BLaER1 treated with 17β-estradiol and CSF1 and Interleukin-3, amounts not matched to agents 10 nM and 100 nM (cell line): ENCODE results near the gene ZSCAN31.
"Not testable (repeated sequence)": the region's sequence is repeated elsewhere in the genome, so short reads cannot be mapped to it uniquely, and the experiment has no call there.

Experiments
- H3K27ac ChIP-seq, 11 experiments: shearing (Covaris generic); formaldehyde crosslinking; 2 replicates each; pipeline ENCODE4 v1.8.1; 2022
- H3K27me3 ChIP-seq, 11 experiments: shearing (Covaris generic); formaldehyde crosslinking; 2 replicates each; pipeline ENCODE4 v1.8.1; 2022
- H3K36me3 ChIP-seq, 11 experiments: shearing (Covaris generic); formaldehyde crosslinking; 2 replicates each; pipeline ENCODE4 v1.8.1; 2022
- H3K4me1 ChIP-seq, 10 experiments: shearing (Covaris generic); formaldehyde crosslinking; 2 replicates each; pipeline ENCODE4 v1.8.1; 2022
- H3K4me2 ChIP-seq, 11 experiments: shearing (Covaris generic); formaldehyde crosslinking; 2 replicates each; pipeline ENCODE4 v1.8.1; 2022
- H3K4me3 ChIP-seq, 10 experiments: shearing (Covaris generic); formaldehyde crosslinking; 2 replicates each; pipeline ENCODE4 v1.8.1; 2022
- H3K9ac ChIP-seq, 11 experiments: shearing (Covaris generic); formaldehyde crosslinking; 2 replicates each; pipeline ENCODE4 v1.8.1; 2022
- H3K9me3 ChIP-seq, 11 experiments: shearing (Covaris generic); formaldehyde crosslinking; replicated peaks in 1 of 11; 2 replicates each; pipeline ENCODE4 v1.8.1; 2022
- H4K20me1 ChIP-seq, 11 experiments: shearing (Covaris generic); formaldehyde crosslinking; 2 replicates each; pipeline ENCODE4 v1.8.1; 2022
- Cebpa-rat ChIP-seq, 11 experiments: shearing (Covaris generic); IDR thresholded peaks; 2 replicates each; pipeline ENCODE4 v1.8.1; 2022

Gene ZSCAN31

DNA sequence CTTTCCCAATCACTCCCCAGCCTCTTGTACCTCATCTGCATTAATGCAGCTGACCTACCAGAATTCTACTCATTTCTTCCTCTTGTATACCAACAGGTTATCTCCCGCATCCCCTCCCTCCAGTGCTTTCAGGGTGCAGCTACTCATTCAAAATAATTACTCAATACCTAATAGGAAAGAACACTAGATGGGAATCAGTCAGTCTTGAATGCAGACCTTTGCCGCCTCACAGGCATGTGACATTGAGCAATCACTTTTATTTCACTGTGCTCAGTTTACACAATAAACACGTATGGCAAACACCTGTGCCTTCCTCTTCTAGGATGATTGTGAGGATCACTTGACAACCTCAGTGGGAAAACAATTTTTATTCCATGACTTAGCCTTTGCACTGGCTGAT, 13.3 kb downstream of the ZSCAN31 start:
- H3K27ac ChIP-seq: no peak overlapping the region
- H3K9ac ChIP-seq: no peak overlapping the region
- no peak overlapping the region for H3K4me3 ChIP-seq
- H3K27me3 ChIP-seq: no peaks in the 10 kb centered on the region
- peaks cover 20 to 36% (median 27%) of the 10 kb centered on the region in 11 experiments; a peak in 21 of 22 replicates for H3K36me3 ChIP-seq
- H4K20me1 ChIP-seq: no peaks in the 10 kb centered on the region
- H3K9me3 ChIP-seq: peaks cover 45 to 74% (median 64%) of the 10 kb centered on the region in 11 experiments
- no peaks in the 10 kb centered on the region for H3K4me1 ChIP-seq
- H3K4me2 ChIP-seq: no peak overlapping the region
- TF ChIP-seq Cebpa-rat (IDR thresholded peaks at IDR 0.05): no peak

DNA sequence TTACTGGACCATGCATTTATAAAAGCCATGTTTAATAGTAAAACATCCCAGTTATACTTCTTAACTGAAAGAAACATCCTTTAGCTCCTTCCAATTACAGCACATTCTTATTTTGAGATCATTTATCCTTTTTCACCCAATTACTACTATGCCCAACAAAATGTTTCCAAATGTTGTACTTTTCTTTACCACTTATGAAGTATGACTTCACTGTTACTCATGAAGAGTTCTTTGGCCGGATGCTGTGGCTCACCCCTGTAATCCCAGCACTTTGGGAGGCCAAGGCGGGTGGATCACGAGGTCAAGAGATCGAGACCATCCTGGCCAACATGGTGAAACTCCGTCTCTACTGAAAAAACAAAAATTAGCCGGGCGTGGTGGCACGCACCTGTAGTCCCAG, 18.1 kb downstream of the ZSCAN31 start:
- not testable (repeated sequence) for H4K20me1 ChIP-seq, H3K4me3 ChIP-seq, H3K27ac ChIP-seq, H3K9ac ChIP-seq, H3K4me1 ChIP-seq, H3K4me2 ChIP-seq, H3K36me3 ChIP-seq, H3K27me3 ChIP-seq
- H3K9me3 ChIP-seq: peaks cover 5 to 29% (median 20%) of the 10 kb centered on the region in 11 experiments; a peak in 18 of 22 replicates

DNA sequence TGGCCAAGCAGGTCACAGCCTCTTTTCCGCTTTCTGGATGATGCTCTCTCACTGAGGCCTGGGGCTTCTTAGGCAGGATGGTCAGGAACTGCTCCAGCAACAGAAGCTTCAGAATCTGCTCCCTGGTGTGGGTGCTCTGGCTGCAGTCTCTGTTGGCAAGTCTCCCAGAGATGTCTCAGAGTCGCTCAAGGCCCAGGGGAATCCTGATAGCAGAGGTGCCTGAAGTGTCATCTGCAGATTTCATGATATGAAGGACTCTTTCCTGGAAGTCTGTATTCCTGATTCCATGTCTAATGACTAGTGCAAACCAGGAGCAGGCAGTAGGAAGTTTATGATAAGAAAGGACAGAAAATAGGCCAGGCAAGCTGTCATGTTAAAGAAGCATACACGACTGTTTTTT, 20.3 kb downstream of the ZSCAN31 start:
- no peak overlapping the region for H3K4me2 ChIP-seq
- H3K4me1 ChIP-seq: peaks cover 0 to 9% (median 7%) of the 10 kb centered on the region in 10 experiments; a peak in 9 of 20 replicates
- no peaks in the 10 kb centered on the region for H3K27me3 ChIP-seq
- no peaks in the 10 kb centered on the region for H4K20me1 ChIP-seq
- TF ChIP-seq Cebpa-rat (IDR thresholded peaks at IDR 0.05): no peak
- peaks cover 0 to 5% (median 0%) of the 10 kb centered on the region in 11 experiments; a peak in 4 of 22 replicates for H3K36me3 ChIP-seq
- H3K9me3 ChIP-seq: peaks cover 0 to 26% (median 23%) of the 10 kb centered on the region in 11 experiments; a peak in 17 of 22 replicates
- no peak overlapping the region for H3K4me3 ChIP-seq
- H3K27ac ChIP-seq: no peak overlapping the region
- no peak overlapping the region for H3K9ac ChIP-seq

DNA sequence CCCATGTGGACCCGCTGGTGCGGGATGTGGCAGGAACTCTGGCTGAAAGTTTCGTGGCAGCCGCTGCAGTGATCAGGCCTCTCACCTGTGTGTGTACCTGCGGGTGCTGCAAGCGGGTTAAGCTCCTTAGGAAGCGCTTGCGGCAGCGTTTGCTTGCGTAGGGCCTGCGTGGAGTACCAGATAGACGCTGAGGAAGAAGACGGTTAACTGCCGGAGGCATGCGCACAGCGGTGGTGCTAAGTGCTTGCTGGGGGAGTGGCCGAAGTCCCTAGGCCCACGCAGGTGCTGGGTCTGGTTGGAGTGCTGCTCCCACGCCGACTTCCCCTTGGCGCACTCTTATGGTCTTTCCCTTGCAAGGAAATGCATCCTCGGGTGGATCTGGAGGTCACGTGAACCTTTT, 23.0 kb downstream of the ZSCAN31 start:
- Histone ChIP-seq H3K4me3 (no peak overlapping the region), H3K27ac (no peak overlapping the region), H3K4me1 (peaks cover 0 to 9% (median 7%) of the 10 kb centered on the region in 10 experiments; a peak in 9 of 20 replicates), H3K9ac (no peak overlapping the region), H3K36me3 (peaks cover 0 to 5% (median 0%) of the 10 kb centered on the region in 11 experiments; a peak in 4 of 22 replicates), H3K9me3 (peaks cover 0 to 24% (median 20%) of the 10 kb centered on the region in 11 experiments; a peak in 17 of 22 replicates), H3K4me2 (no peak overlapping the region), H4K20me1 (no peaks in the 10 kb centered on the region), H3K27me3 (no peaks in the 10 kb centered on the region)
- no peak for TF ChIP-seq Cebpa-rat (IDR thresholded peaks at IDR 0.05)

DNA sequence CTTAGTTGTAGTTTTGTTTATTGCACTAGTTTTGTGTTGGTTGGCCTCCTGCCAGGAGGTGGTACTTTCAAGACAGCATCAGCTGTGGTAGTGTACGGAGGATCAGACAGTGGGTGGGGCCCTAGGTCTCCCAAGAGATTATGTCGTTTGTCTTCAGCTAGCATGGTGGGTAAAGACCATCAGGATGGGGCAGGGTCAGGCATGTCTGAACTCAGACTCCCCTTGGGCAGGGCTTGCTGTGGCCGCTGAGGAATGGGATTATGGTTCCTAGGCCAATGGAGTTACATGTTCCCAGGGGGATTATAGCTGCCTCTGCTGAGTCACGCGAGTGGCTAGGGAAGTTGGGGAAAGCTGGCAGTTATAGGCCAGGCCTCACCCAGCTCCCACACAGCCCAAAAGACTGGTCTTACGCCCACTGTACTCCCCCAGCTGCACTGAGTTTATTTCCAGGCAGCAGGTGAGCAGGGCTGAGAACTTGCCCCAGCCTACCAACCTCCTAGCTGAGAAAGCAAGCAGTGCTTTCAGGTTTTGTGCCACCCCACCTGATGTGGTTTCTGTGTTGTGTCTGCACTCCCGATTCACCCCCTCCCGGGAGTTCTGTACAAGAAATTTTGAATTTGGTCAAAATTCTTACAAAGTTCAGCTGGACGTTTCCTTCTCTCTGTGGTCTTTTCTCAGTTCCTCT, 24.7 kb downstream of the ZSCAN31 start:
- H3K27me3 ChIP-seq: no peaks in the 10 kb centered on the region
- peak overlapping the region in 6 of 11 experiments; percentile 18 to 47 (median 35); a peak in 12 of 22 replicates for H3K4me2 ChIP-seq
- H3K4me3 ChIP-seq: no peak overlapping the region
- no peak overlapping the region for H3K27ac ChIP-seq
- no peaks in the 10 kb centered on the region for H4K20me1 ChIP-seq
- peaks cover 0 to 5% (median 0%) of the 10 kb centered on the region in 11 experiments; a peak in 4 of 22 replicates for H3K36me3 ChIP-seq
- H3K4me1 ChIP-seq: peaks cover 0 to 9% (median 7%) of the 10 kb centered on the region in 10 experiments; a peak in 9 of 20 replicates
- no peak overlapping the region for H3K9ac ChIP-seq
- peaks cover 8 to 34% (median 22%) of the 10 kb centered on the region in 11 experiments; a peak in 17 of 22 replicates for H3K9me3 ChIP-seq
- no peak for TF ChIP-seq Cebpa-rat (IDR thresholded peaks at IDR 0.05)

DNA sequence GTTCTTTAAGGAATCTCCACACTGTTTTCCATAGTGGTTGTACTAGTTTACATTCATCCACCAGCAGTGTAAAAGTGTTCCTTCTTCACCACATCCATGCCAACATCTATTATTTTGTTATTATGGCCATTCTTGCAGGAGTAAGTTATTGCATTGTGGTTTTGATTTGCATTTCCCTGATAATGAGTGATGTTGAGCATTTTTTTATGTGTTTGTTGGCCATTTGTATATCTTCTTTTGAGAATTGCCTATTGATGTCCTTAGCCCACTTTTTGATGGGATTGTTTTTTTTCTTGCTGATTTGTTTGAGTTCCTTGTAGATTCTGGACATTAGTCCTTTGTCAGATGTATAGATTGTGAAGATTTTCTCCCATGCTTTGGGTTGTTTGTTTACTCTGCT, 29.6 kb downstream of the ZSCAN31 start:
- H3K9ac ChIP-seq, H3K4me3 ChIP-seq, H4K20me1 ChIP-seq, H3K4me1 ChIP-seq, H3K27ac ChIP-seq, H3K4me2 ChIP-seq, H3K36me3 ChIP-seq, H3K27me3 ChIP-seq: not testable (repeated sequence)
- H3K9me3 ChIP-seq: peaks cover 0 to 22% (median 14%) of the 10 kb centered on the region in 11 experiments; a peak in 15 of 22 replicates

DNA sequence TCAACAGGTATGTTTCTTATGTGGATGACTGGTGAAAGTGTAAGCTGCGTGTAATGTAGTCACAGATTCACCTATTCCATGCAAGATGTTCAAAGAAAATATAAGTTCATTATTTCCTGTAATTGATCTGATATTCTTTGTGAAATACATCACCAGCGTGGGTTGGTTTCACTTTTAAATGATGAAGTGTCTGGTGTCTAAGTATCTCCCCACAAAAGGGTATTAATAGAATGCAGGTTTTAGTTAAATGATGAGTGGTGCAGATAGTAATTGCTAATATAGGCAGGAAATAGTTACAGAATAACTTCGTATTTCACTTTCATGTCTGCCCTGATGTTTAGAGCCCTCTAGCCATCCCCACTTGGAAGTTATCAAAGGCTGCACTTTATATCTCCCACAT, 32.4 kb downstream of the ZSCAN31 start:
- peaks cover 0 to 18% (median 9%) of the 10 kb centered on the region in 11 experiments; a peak in 10 of 22 replicates for H3K36me3 ChIP-seq
- H3K27ac ChIP-seq: no peak overlapping the region
- peaks cover 0 to 22% (median 6%) of the 10 kb centered on the region in 11 experiments; a peak in 8 of 22 replicates for H3K9me3 ChIP-seq
- H3K4me3 ChIP-seq: no peak overlapping the region
- no peaks in the 10 kb centered on the region for H3K27me3 ChIP-seq
- H4K20me1 ChIP-seq: no peaks in the 10 kb centered on the region
- H3K4me1 ChIP-seq: no peaks in the 10 kb centered on the region
- no peak for TF ChIP-seq Cebpa-rat (IDR thresholded peaks at IDR 0.05)
- H3K4me2 ChIP-seq: no peak overlapping the region
- H3K9ac ChIP-seq: no peak overlapping the region

DNA sequence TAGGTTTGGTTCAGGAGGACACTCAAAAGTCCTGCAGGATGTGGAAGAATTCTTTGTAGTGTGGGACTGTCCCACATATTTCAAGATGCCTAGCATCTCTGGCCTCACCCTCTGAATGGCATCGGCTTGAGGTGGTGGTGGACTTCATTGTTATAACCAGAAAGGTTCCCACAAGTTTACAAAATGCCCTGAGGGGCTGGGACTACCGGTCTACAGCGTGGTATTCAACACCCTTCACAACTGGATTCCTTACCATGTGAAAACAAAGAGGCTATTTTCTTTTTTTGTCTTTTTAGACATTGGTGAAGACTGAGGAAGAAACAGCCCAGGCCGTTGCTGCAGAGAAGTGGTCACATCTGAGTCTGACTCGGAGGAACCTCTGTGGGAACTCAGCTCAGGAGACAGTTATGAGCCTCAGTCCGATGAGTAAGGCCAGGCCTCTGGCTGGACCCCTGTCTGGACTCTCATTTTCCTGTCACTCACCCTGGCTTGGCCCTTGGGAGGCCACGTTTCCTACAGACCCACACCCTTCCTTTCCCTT, 39.4 kb downstream of the ZSCAN31 start:
- no peak for TF ChIP-seq Cebpa-rat (IDR thresholded peaks at IDR 0.05)
- Histone ChIP-seq H3K4me3 (no peak overlapping the region), H3K27me3 (no peaks in the 10 kb centered on the region), H3K4me1 (no peaks in the 10 kb centered on the region), H3K9me3 (no peaks in the 10 kb centered on the region), H4K20me1 (no peaks in the 10 kb centered on the region), H3K9ac (no peak overlapping the region), H3K27ac (no peak overlapping the region), H3K36me3 (peaks cover 0 to 29% (median 21%) of the 10 kb centered on the region in 11 experiments; a peak in 16 of 22 replicates), H3K4me2 (no peak overlapping the region)

DNA sequence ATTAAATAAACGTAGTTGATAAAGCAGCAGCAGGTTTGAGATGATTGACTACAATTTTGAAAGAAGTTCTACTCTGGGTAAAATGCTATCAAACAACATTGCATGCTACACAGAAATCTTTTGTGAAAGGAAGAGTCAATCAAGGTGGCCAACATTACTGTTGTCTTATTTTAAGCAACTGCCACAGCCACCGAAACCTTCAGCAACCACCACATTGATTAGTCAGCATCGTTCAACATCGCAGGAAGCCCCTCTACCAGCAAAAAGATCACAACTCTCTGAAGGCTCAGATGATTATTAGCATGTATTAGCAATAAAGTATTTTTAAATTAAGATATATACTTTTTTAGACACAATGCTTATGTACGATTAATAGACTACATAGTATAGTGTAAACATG, 40.6 kb downstream of the ZSCAN31 start:
- no peak for TF ChIP-seq Cebpa-rat (IDR thresholded peaks at IDR 0.05)

More for the DNA sequence above, 40.6 kb downstream of the ZSCAN31 start:
- Histone ChIP-seq H3K9ac (no peak overlapping the region), H3K4me2 (no peak overlapping the region), H3K27me3 (no peaks in the 10 kb centered on the region), H3K9me3 (no peaks in the 10 kb centered on the region), H3K4me3 (no peak overlapping the region), H4K20me1 (no peaks in the 10 kb centered on the region), H3K27ac (no peak overlapping the region), H3K36me3 (peaks cover 0 to 25% (median 12%) of the 10 kb centered on the region in 11 experiments; a peak in 12 of 22 replicates), H3K4me1 (no peaks in the 10 kb centered on the region)
